Mesenchymal stem cell (in vitro differentiated cells and primary cell): ENCODE measurements around the gene ATG7.

ENCODE experiments used
- DNase-seq: peaks from one replicate; pipeline ENCODE4 v3.0.0-alpha.2; 2013
- H2AFZ ChIP-seq: one replicate; pipeline ENCODE4 v1.6.1; 2013; ENCODE audit warnings: low read depth, mild to moderate bottlenecking, control low read depth, inconsistent platforms, low read length, moderate library complexity
- H2AK5ac ChIP-seq: 2 replicates; pipeline ENCODE4 v1.6.1; 2013; ENCODE audit warnings: low read length, moderate library complexity, mild to moderate bottlenecking, inconsistent platforms; ENCODE audit not compliant: severe bottlenecking
- H2BK120ac ChIP-seq: one replicate; pipeline ENCODE4 v1.6.1; 2013; ENCODE audit warnings: low read depth, mild to moderate bottlenecking, inconsistent platforms, low read length, moderate library complexity
- H2BK12ac ChIP-seq, 2 experiments: one replicate each; pipeline ENCODE4 v1.6.1; 2013; ENCODE audit warnings: inconsistent platforms in 2 of 2, low read length in 2 of 2, mild to moderate bottlenecking in 2 of 2, moderate library complexity in 2 of 2, control low read depth in 1 of 2
- H2BK15ac ChIP-seq: one replicate; pipeline ENCODE4 v1.6.1; 2013; ENCODE audit warnings: mild to moderate bottlenecking, low read depth, inconsistent platforms; ENCODE audit not compliant: poor library complexity, severe bottlenecking
- H2BK5ac ChIP-seq: 2 replicates; pipeline ENCODE4 v1.6.1; 2013; ENCODE audit warnings: low read depth, mild to moderate bottlenecking, low read length, control low read depth, inconsistent platforms; ENCODE audit not compliant: poor library complexity, severe bottlenecking
- H3K14ac ChIP-seq, 2 experiments: one replicate each; pipeline ENCODE4 v1.6.1; 2013; ENCODE audit warnings: inconsistent platforms in 2 of 2, low read length in 2 of 2, control low read depth in 1 of 2, mild to moderate bottlenecking in 1 of 2, moderate library complexity in 1 of 2
- H3K18ac ChIP-seq, 2 experiments: one replicate each; pipeline ENCODE4 v1.6.1; 2013; ENCODE audit warnings: inconsistent platforms in 2 of 2, low read length in 2 of 2, control low read depth in 1 of 2, low read depth in 1 of 2, mild to moderate bottlenecking in 1 of 2
- H3K23ac ChIP-seq, 2 experiments: one replicate each; pipeline ENCODE4 v1.6.1; 2013; ENCODE audit warnings: inconsistent platforms in 2 of 2, low read length in 2 of 2, mild to moderate bottlenecking in 2 of 2, moderate library complexity in 2 of 2, control low read depth in 1 of 2
- H3K27ac ChIP-seq: 2 replicates; pipeline ENCODE4 v1.5.1; 2013; ENCODE audit warnings: mild to moderate bottlenecking, moderate library complexity, low read length, control low read depth, inconsistent platforms; ENCODE audit not compliant: poor library complexity, severe bottlenecking
- H3K27me3 ChIP-seq, 2 experiments: 2 replicates each; pipeline versions ENCODE4 v1.6.1 to v1.7.0; 2013; ENCODE audit warnings: low read length in 2 of 2, mild to moderate bottlenecking in 2 of 2, moderate library complexity in 2 of 2, control low read depth in 1 of 2, inconsistent platforms in 1 of 2; ENCODE audit not compliant: control insufficient read depth in 1 of 2, insufficient read depth in 1 of 2
- H3K36me3 ChIP-seq, 2 experiments: 2 replicates each; pipeline versions ENCODE4 v1.6.1 to v1.7.0; 2013; ENCODE audit warnings: low read length in 2 of 2, control low read depth in 1 of 2, inconsistent platforms in 1 of 2, low read depth in 1 of 2, mild to moderate bottlenecking in 1 of 2; ENCODE audit not compliant: insufficient read depth in 2 of 2, control insufficient read depth in 1 of 2
- H3K4ac ChIP-seq, 2 experiments: one replicate each; pipeline ENCODE4 v1.6.1; 2013; ENCODE audit warnings: inconsistent platforms in 2 of 2, low read length in 2 of 2, mild to moderate bottlenecking in 2 of 2, moderate library complexity in 2 of 2, control low read depth in 1 of 2, low read depth in 1 of 2
- H3K4me1 ChIP-seq: 2 replicates; pipeline ENCODE4 v1.6.1; 2013; ENCODE audit warnings: low read depth, low read length, control low read depth; ENCODE audit not compliant: control insufficient read depth, insufficient read depth
- H3K4me2 ChIP-seq: 2 replicates; pipeline ENCODE4 v1.6.1; 2013; ENCODE audit warnings: low read length, mild to moderate bottlenecking, inconsistent platforms; ENCODE audit not compliant: poor library complexity, severe bottlenecking
- H3K4me3 ChIP-seq, 2 experiments: 2 replicates each; pipeline versions ENCODE4 v1.5.1 to v1.7.0; 2013; ENCODE audit warnings: low read length in 2 of 2, mild to moderate bottlenecking in 2 of 2, control low read depth in 1 of 2, low read depth in 1 of 2; ENCODE audit not compliant: insufficient read depth in 1 of 2
- H3K79me1 ChIP-seq: replicated peaks from 2 replicates; pipeline ENCODE4 v1.6.1; 2013; ENCODE audit warnings: mild to moderate bottlenecking, control low read depth, low read length, inconsistent platforms; ENCODE audit not compliant: poor library complexity, severe bottlenecking
- H3K9ac ChIP-seq: 2 replicates; pipeline ENCODE4 v1.7.0; 2013; ENCODE audit warnings: mild to moderate bottlenecking, low read length, moderate library complexity
- H3K9me3 ChIP-seq: 2 replicates; pipeline ENCODE4 v1.7.0; 2013; ENCODE audit warnings: mild to moderate bottlenecking, low read length; ENCODE audit not compliant: control insufficient read depth
- H4K8ac ChIP-seq: one replicate; pipeline ENCODE4 v1.6.1; 2013; ENCODE audit warnings: inconsistent platforms, mild to moderate bottlenecking, low read length, moderate library complexity
- H4K91ac ChIP-seq: one replicate; pipeline ENCODE4 v1.6.1; 2013; ENCODE audit warnings: mild to moderate bottlenecking, low read length, inconsistent platforms
- WGBS: methylation state at CpG from one replicate; pipeline ENCODE4 v1.1.7; 2013; ENCODE audit warnings: mixed read lengths; 5-methylcytosine and 5-hydroxymethylcytosine counted together

The ATG7 gene

DNA sequence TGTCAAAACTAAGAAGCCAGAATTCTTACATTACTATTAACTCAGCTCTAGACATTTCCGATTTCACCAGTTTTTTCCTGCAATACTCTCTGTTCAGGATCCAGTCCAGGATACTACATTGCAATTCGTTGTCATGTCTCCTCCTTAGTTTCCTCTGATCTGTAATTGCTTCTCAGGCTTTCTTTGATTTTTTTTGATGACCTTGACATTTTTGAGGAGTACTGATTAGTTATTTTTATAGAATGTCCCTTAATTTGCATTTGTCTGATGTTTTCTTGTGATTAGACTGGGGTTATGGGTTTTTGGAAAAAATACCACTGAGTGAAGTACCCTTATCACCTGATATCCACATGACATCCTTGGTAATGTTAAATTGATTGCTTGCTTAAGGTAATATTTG lies 57.6 kb downstream of the ATG7 start:
- Histone ChIP-seq H2AFZ (no peak overlapping the region), H2BK15ac (no peak overlapping the region), H3K23ac (no peak overlapping the region), H3K4me2 (no peak overlapping the region), H2BK12ac (no peak overlapping the region), H3K4ac (no peak overlapping the region), H3K79me1 (peaks cover 10% of the 10 kb centered on the region), H3K18ac (no peak overlapping the region), H4K8ac (no peak overlapping the region), H3K27me3 (no peaks in the 10 kb centered on the region), H2BK120ac (no peak overlapping the region), H3K9me3 (no peaks in the 10 kb centered on the region), H3K36me3 (peaks cover 4 to 43% of the 10 kb centered on the region in 2 experiments), H2AK5ac (no peak overlapping the region), H2BK5ac (no peak overlapping the region), H3K9ac (no peak overlapping the region), H3K27ac (no peak overlapping the region), H4K91ac (no peak overlapping the region), H3K4me3 (no peak overlapping the region), H3K14ac (no peak overlapping the region), H3K4me1 (peaks cover 2% of the 10 kb centered on the region)
- DNase-seq = no peak
- 80% methylated on average over 2 of the region's 2 CpGs for WGBS

- H2BK5ac ChIP-seq = no peak overlapping the region
- H3K4me1 ChIP-seq = peaks cover 2% of the 10 kb centered on the region
- H3K27ac ChIP-seq = no peak overlapping the region
- H3K9me3 ChIP-seq = no peaks in the 10 kb centered on the region
- H3K18ac ChIP-seq = peak overlapping the region in 1 of 2 experiments; percentile 19
- no peak overlapping the region for H2BK120ac ChIP-seq
- no peak overlapping the region for H2AK5ac ChIP-seq
- no peak overlapping the region for H3K4me3 ChIP-seq
- no peaks in the 10 kb centered on the region for H3K27me3 ChIP-seq
- H2BK12ac ChIP-seq = no peak overlapping the region
- H3K79me1 ChIP-seq = peaks cover 6% of the 10 kb centered on the region
- H4K91ac ChIP-seq = no peak overlapping the region
- H3K9ac ChIP-seq = peak overlapping the region; percentile 55
- H3K36me3 ChIP-seq = peaks cover 7 to 34% of the 10 kb centered on the region in 2 experiments
- H2BK15ac ChIP-seq = no peak overlapping the region
- no peak overlapping the region for H3K4ac ChIP-seq
- DNase-seq = no peak
- no peak overlapping the region for H3K23ac ChIP-seq
- H3K14ac ChIP-seq = no peak overlapping the region
- WGBS = 63% methylated on average over 1 of the region's 1 CpG
- no peak overlapping the region for H2AFZ ChIP-seq
- no peak overlapping the region for H4K8ac ChIP-seq
- no peak overlapping the region for H3K4me2 ChIP-seq
These were observed 58.9 kb downstream of the ATG7 start for GRCh38 chr3:11331101-11331500.

DNA sequence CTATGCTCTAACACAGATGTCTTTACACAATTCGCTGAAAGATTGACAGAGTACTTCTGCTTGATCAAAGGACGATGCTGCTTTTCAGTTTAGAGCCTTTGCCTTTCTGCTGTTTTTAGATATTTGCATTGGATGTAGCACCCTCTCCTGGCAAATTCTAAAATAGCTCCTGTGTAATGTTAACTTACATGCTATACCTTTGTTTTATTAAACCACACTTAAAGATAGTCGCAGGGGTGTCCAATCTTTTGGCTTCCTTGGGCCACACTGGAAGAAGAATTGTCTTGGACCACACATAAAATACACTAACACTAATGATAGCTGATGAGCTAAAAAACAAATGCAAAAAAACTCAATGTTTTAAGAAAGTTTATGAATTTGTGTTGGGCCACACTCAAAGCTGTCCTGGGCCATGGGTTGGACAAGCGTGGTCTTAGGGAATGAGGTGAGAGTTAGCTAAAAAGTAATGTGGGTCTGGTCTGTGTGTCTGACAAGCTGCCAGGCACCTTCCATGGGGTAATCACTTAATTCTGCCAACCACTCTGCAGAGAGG lies 62.9 kb downstream of the ATG7 start:
- Histone ChIP-seq H4K91ac (no peak overlapping the region), H3K27ac (no peak overlapping the region), H3K4me1 (no peaks in the 10 kb centered on the region), H3K4me2 (no peak overlapping the region), H3K9ac (peak overlapping the region; percentile 33), H3K18ac (no peak overlapping the region), H3K79me1 (peaks cover 3% of the 10 kb centered on the region), H2BK12ac (no peak overlapping the region), H2BK120ac (no peak overlapping the region), H2AFZ (no peak overlapping the region), H3K4ac (no peak overlapping the region), H3K4me3 (no peak overlapping the region), H2BK5ac (no peak overlapping the region), H4K8ac (no peak overlapping the region), H2AK5ac (no peak overlapping the region), H3K27me3 (no peaks in the 10 kb centered on the region), H3K9me3 (no peaks in the 10 kb centered on the region), H3K14ac (no peak overlapping the region), H2BK15ac (no peak overlapping the region), H3K23ac (no peak overlapping the region), H3K36me3 (peaks cover 3 to 19% of the 10 kb centered on the region in 2 experiments)
- 59% methylated on average over 3 of the region's 4 CpGs for WGBS
- peak; percentile 75 for DNase-seq

- Histone ChIP-seq H3K4me3 (no peak overlapping the region), H3K36me3 (peaks cover 8 to 31% of the 10 kb centered on the region in 2 experiments), H3K23ac (no peak overlapping the region), H3K9me3 (no peaks in the 10 kb centered on the region), H2BK5ac (no peak overlapping the region), H3K18ac (no peak overlapping the region), H4K8ac (no peak overlapping the region), H3K27me3 (no peaks in the 10 kb centered on the region), H3K4ac (no peak overlapping the region), H4K91ac (no peak overlapping the region), H3K27ac (no peak overlapping the region), H3K14ac (no peak overlapping the region), H3K4me1 (no peaks in the 10 kb centered on the region), H3K4me2 (no peak overlapping the region), H2AFZ (no peak overlapping the region), H2BK12ac (no peak overlapping the region), H2BK15ac (no peak overlapping the region), H3K9ac (no peak overlapping the region), H2BK120ac (no peak overlapping the region), H3K79me1 (peaks cover 2% of the 10 kb centered on the region), H2AK5ac (no peak overlapping the region)
- DNase-seq = no peak
- WGBS = 96% methylated on average over 3 of the region's 3 CpGs
These were observed 67.3 kb downstream of the ATG7 start for GRCh38 chr3:11339541-11339940.
